Tracheal epithelial cell (primary cell): Measurements from ENCODE around the gene INVS. TPM values are rescaled to one million over a fixed set of nuclear protein-coding genes. Genes with fewer than 3 reads are reported as not detected.

Experiments used
- total RNA-seq: library from RNA; depleted of rRNA; stranded (reverse); fragments of >200 nt; gene quantifications from 2 replicates; pipeline ENCODE4 v1.2.1, GENCODE V29; 2014

Gene INVS, protein sequence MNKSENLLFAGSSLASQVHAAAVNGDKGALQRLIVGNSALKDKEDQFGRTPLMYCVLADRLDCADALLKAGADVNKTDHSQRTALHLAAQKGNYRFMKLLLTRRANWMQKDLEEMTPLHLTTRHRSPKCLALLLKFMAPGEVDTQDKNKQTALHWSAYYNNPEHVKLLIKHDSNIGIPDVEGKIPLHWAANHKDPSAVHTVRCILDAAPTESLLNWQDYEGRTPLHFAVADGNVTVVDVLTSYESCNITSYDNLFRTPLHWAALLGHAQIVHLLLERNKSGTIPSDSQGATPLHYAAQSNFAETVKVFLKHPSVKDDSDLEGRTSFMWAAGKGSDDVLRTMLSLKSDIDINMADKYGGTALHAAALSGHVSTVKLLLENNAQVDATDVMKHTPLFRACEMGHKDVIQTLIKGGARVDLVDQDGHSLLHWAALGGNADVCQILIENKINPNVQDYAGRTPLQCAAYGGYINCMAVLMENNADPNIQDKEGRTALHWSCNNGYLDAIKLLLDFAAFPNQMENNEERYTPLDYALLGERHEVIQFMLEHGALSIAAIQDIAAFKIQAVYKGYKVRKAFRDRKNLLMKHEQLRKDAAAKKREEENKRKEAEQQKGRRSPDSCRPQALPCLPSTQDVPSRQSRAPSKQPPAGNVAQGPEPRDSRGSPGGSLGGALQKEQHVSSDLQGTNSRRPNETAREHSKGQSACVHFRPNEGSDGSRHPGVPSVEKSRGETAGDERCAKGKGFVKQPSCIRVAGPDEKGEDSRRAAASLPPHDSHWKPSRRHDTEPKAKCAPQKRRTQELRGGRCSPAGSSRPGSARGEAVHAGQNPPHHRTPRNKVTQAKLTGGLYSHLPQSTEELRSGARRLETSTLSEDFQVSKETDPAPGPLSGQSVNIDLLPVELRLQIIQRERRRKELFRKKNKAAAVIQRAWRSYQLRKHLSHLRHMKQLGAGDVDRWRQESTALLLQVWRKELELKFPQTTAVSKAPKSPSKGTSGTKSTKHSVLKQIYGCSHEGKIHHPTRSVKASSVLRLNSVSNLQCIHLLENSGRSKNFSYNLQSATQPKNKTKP
- total RNA-seq: 16.6 and 22.6 TPM in 2 replicates

DNA sequence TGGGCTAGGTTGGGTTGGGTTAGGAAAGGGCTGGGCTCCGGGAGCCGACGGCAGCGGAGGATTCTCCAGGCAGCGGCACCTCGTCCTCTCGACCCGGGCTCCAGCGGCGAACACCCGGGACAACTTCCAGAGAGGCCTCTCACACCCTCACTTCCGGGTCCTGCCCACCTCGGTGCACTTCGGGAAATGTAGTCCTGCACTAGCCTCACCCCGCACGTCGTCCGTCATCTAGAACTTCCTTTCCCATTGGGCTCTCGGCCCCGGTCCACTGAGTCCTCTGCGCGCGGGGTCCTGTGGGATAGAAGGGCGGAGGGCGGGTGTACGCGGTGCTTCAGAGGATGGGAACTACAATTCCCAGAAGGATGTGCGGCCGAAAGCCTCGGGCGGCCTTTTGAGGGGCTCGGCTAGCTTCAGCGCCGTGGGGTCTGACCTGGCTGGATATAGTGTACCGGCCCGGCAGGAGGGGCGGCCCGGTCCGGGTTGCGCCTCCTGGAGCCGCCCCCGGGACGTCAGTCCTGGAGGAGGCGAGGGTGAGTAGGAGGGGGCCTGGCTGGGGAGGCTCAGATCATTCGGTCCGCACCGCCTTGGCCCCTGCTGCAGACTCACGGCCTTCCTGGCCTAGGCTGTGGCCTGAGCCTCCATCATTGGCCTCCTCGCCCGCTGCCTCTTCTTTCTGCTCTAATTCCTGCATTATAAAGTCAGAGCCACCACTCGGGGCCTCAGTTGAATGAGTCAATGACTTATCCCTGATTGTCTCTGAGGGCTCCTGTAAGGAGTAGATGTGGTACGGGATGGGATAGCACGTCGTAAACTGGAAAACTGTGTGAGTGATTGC lies at the start of gene INVS, which contains the start of gene ERP44:
INVS (plus strand) TSS at position 357 of the 835 bp plus-strand sequence. CDS start 5,279 bp downstream, outside the sequence.
ERP44 (minus strand) TSS at position 114 of the 835 bp plus-strand sequence. CDS start 160 bp downstream, outside the sequence.

Other genes starting within 250 kb of the INVS start
- 14.9 and 15.8 TPM in 2 replicates for gene STX17, start 192.6 kb upstream of the INVS start, total RNA-seq
- gene ERP44, start 243 bp upstream of the INVS start, total RNA-seq: 7.5 and 7.7 TPM in 2 replicates